Neural cell (in vitro differentiated cells): ENCODE results near the gene DEGS2. TPM values are rescaled to one million over a fixed set of nuclear protein-coding genes. Genes with fewer than 3 reads are reported as not detected.

Source experiments
- H2AFZ ChIP-seq: fragments of 200-600, 300-800 bp; sonication (generic), shearing (Covaris generic); 2 replicates; pipeline ENCODE4 v1.6.0; 2014; ENCODE audit warnings: low read depth, mild to moderate bottlenecking, antibody characterized with exemption, low read length, moderate library complexity
- H3F3A ChIP-seq: fragments of 200-600 bp; shearing (Covaris generic); 2 replicates; pipeline ENCODE4 v1.6.1; 2016; ENCODE audit warnings: mild to moderate bottlenecking, moderate library complexity, mixed read lengths, antibody characterized with exemption, low read length; ENCODE audit not compliant: insufficient read depth, poor library complexity, severe bottlenecking
- H3K27ac ChIP-seq: fragments of 200-600, 300-800 bp; sonication (generic), shearing (Covaris generic); 2 replicates; pipeline ENCODE4 v1.5.1; 2014; ENCODE audit warnings: mild to moderate bottlenecking, low read length, moderate library complexity
- H3K27me3 ChIP-seq: fragments of 300-800, 200-600 bp; sonication (generic), shearing (Covaris generic); 2 replicates; pipeline ENCODE4 v1.6.0; 2014; ENCODE audit warnings: mild to moderate bottlenecking, low read depth, low read length, moderate library complexity; ENCODE audit not compliant: insufficient read depth
- H3K36me3 ChIP-seq: fragments of 300-800, 200-600 bp; sonication (generic), shearing (Covaris generic); 2 replicates; pipeline ENCODE4 v1.5.1; 2014; ENCODE audit warnings: mild to moderate bottlenecking, antibody characterized with exemption, low read length, moderate library complexity; ENCODE audit not compliant: insufficient read depth
- H3K4me2 ChIP-seq: fragments of 300-800, 200-600 bp; sonication (generic), shearing (Covaris generic); 2 replicates; pipeline ENCODE4 v1.6.0; 2014; ENCODE audit warnings: mild to moderate bottlenecking, low read length
- H3K4me3 ChIP-seq: fragments of 300-800, 200-600 bp; sonication (generic), shearing (Covaris generic); 2 replicates; pipeline ENCODE4 v1.5.1; 2014; ENCODE audit warnings: mild to moderate bottlenecking, low read length, moderate library complexity
- H3K79me2 ChIP-seq: fragments of 200-600 bp; shearing (Covaris generic); replicated peaks from 2 replicates; pipeline ENCODE4 v1.6.0; 2014; ENCODE audit warnings: mild to moderate bottlenecking, low read length, moderate library complexity; ENCODE audit not compliant: insufficient read depth
- H3K9ac ChIP-seq: fragments of 300-800, 200-600 bp; sonication (generic), shearing (Covaris generic); 2 replicates; pipeline ENCODE4 v1.6.1; 2016; ENCODE audit warnings: mild to moderate bottlenecking, low read length, mixed read lengths
- H3K9me2 ChIP-seq: fragments of 200-600 bp; shearing (Covaris generic); 2 replicates; pipeline ENCODE4 v1.6.1; 2016; ENCODE audit warnings: mild to moderate bottlenecking, low read length, mixed read lengths; ENCODE audit not compliant: insufficient read depth
- H3K9me3 ChIP-seq: fragments of 200-600, 300-800 bp; sonication (generic), shearing (Covaris generic); 2 replicates; pipeline ENCODE4 v1.6.1; 2016; ENCODE audit warnings: mild to moderate bottlenecking, mixed run types, low read length, moderate library complexity, mixed read lengths
- H4K20me1 ChIP-seq: fragments of 200-600 bp; shearing (Covaris generic); 2 replicates; pipeline ENCODE4 v1.6.1; 2016; ENCODE audit warnings: mild to moderate bottlenecking, mixed run types; ENCODE audit not compliant: insufficient read depth
- CTCF ChIP-seq: fragments of 450-650 bp; IDR thresholded peaks from 2 replicates; pipeline ENCODE4 v1.5.1; 2014; ENCODE audit warnings: antibody characterized with exemption, mild to moderate bottlenecking, moderate library complexity; ENCODE audit not compliant: poor library complexity, severe bottlenecking
- EP300 ChIP-seq: fragments of 450-650 bp; conservative IDR thresholded peaks from 2 replicates; pipeline ENCODE4 v1.6.1; 2014; ENCODE audit warnings: antibody characterized with exemption, mild to moderate bottlenecking, moderate library complexity; ENCODE audit not compliant: poor library complexity, severe bottlenecking
- EZH2 ChIP-seq: fragments of 200-600, 300-800 bp; shearing (Covaris generic), sonication (generic); IDR thresholded peaks from 2 replicates; pipeline ENCODE4 v1.6.1; 2014; ENCODE audit warnings: antibody characterized with exemption, low read length, borderline replicate concordance, mild to moderate bottlenecking; ENCODE audit not compliant: insufficient read depth, poor library complexity, severe bottlenecking
- MXI1 ChIP-seq: fragments of 450-650 bp; conservative IDR thresholded peaks from 2 replicates; pipeline ENCODE4 v1.6.1; 2014; ENCODE audit warnings: antibody characterized with exemption, mild to moderate bottlenecking; ENCODE audit not compliant: poor library complexity, severe bottlenecking
- POLR2AphosphoS5 ChIP-seq: IDR thresholded peaks from 2 replicates; pipeline ENCODE4 v1.6.1; 2012
- RAD21 ChIP-seq: fragments of 450-650 bp; conservative IDR thresholded peaks from 2 replicates; pipeline ENCODE4 v1.6.1; 2014; ENCODE audit warnings: antibody characterized with exemption, mild to moderate bottlenecking, moderate library complexity
- REST ChIP-seq: IDR thresholded peaks from 2 replicates; pipeline ENCODE4 v1.6.1; 2012; ENCODE audit warnings: borderline replicate concordance
- SMC3 ChIP-seq: fragments of 450-650 bp; conservative IDR thresholded peaks from 2 replicates; pipeline ENCODE4 v1.6.1; 2014; ENCODE audit warnings: antibody characterized with exemption, mild to moderate bottlenecking, moderate library complexity; ENCODE audit not compliant: poor library complexity
- TAF1 ChIP-seq: IDR thresholded peaks from 2 replicates; pipeline ENCODE4 v1.6.1; 2012; ENCODE audit warnings: low read depth
- polyA plus RNA-seq: library from polyadenylated mRNA; depleted of rRNA; stranded (reverse); fragments of >200 nt; gene quantifications from 2 replicates; pipeline ENCODE4 v1.2.3, GENCODE V29; 2014

Gene DEGS2
- polyA plus RNA-seq, 1 donor from 2014 or later, result 0.37 TPM

- no peak overlapping the region for H3K4me2 ChIP-seq
- H2AFZ ChIP-seq, result no peak overlapping the region
- no peaks in the 10 kb centered on the region for H3K27me3 ChIP-seq
- no peak overlapping the region for H3K4me3 ChIP-seq
- H3K9me3 ChIP-seq, result no peaks in the 10 kb centered on the region
- H3K27ac ChIP-seq, result no peak overlapping the region
- peaks cover 18% of the 10 kb centered on the region for H3K79me2 ChIP-seq
- H3F3A ChIP-seq, result no peaks in the 10 kb centered on the region
- H3K9me2 ChIP-seq, result no peaks in the 10 kb centered on the region
- H3K9ac ChIP-seq, result no peak overlapping the region
- no peak for TF ChIP-seq REST
- TF ChIP-seq SMC3, result no peak
- no peak for TF ChIP-seq POLR2AphosphoS5
- TF ChIP-seq MXI1, result no peak
- no peak for TF ChIP-seq EZH2
- no peak for TF ChIP-seq CTCF
- TF ChIP-seq RAD21, result no peak
- H3K36me3 ChIP-seq, result no peaks in the 10 kb centered on the region
- H4K20me1 ChIP-seq, result no peaks in the 10 kb centered on the region
These were observed 61.3 kb downstream of the DEGS2 start for GRCh38 chr14:100098171-100098570.

DNA sequence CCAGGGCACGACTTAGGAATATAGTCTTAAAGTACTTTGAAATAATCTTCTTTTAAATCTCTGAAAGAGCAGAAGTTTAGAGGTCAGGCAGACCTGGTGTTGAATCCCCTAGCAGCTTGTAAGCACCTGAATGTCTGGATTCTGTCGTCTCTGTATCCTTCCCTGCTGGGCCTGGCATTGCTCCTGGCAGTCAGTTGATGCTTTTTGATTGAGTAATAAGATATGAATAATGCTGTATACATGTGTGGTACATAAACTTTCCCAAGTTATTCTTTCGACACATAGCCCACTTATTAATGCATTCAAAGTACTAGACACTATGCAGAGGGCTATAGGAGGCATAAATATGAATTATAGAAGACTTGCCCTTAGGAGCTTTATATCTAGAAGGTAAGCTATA lies 62.8 kb downstream of the DEGS2 start:
- TF ChIP-seq RAD21 (no peak), EP300 (no peak), MXI1 (no peak), CTCF (no peak), SMC3 (no peak), TAF1 (no peak), POLR2AphosphoS5 (no peak), REST (no peak), EZH2 (no peak)

More for the DNA sequence above, 62.8 kb downstream of the DEGS2 start:
- no peaks in the 10 kb centered on the region for H3K36me3 ChIP-seq
- no peaks in the 10 kb centered on the region for H3K9me2 ChIP-seq
- no peak overlapping the region for H3K27ac ChIP-seq
- H2AFZ ChIP-seq, result no peak overlapping the region
- H4K20me1 ChIP-seq, result no peaks in the 10 kb centered on the region
- H3K27me3 ChIP-seq, result no peaks in the 10 kb centered on the region
- no peak overlapping the region for H3K4me3 ChIP-seq
- no peak overlapping the region for H3K9ac ChIP-seq
- H3F3A ChIP-seq, result no peaks in the 10 kb centered on the region
- H3K4me2 ChIP-seq, result no peak overlapping the region
- H3K9me3 ChIP-seq, result no peaks in the 10 kb centered on the region
- peaks cover 19% of the 10 kb centered on the region for H3K79me2 ChIP-seq
